GM12873 (cell line): Measurements from ENCODE around the gene PALLD.

Source experiments
- CTCF ChIP-seq: IDR thresholded peaks from 2 replicates; pipeline ENCODE4 v1.5.1; 2012; ENCODE audit warnings: low read depth, mild to moderate bottlenecking, moderate library complexity, low read length, control low read depth; ENCODE audit not compliant: insufficient read depth; ENCODE audit errors: missing control alignments

Gene PALLD

GRCh38 chr4:168777277-168777965 is 280.6 kb downstream of the PALLD start:
- no peak for TF ChIP-seq CTCF

- no peak for TF ChIP-seq CTCF
Observed at GRCh38 chr4:168781341-168781740, 284.5 kb downstream of the PALLD start.

DNA sequence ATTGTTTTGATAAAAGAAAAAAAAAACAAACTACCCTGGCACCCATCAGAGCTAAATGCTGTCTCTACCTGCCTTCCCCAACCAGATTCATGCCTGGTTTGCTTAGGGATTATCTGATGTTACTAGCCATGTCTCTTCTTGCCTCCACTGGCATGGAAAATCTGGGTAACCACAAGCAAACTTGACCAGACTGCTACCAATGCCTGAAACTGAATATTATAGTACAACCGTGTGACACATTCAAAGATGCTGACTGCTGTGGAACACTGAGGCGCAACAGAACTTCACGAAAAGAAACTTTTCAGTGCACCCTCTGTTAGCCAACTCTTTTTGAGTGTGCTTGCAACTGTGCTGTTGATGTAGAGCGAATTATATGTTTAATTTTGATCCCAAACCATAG is 285.1 kb downstream of the PALLD start:
- TF ChIP-seq CTCF: no peak

DNA sequence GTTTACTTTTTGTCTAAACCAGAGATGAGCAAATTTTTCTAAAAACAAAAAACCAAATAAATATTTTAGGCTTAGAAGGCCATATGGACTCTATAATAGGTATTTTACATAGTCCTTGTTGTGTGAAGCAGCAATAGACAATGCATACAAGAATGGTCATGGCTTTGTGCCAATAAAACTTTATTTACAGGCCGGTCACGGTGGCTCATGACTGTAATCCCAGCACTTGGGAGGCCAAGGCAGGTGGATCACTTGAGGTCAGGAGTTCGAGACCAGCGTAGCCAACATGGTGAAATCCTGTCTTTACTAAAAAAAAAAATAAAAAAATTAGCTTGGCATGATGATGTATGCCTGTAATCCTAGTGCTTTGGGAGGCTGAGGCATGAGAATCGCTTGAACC is 285.6 kb downstream of the PALLD start:
- TF ChIP-seq CTCF: no peak

GRCh38 chr4:168784786-168785461 is 288.1 kb downstream of the PALLD start:
- no peak for TF ChIP-seq CTCF

DNA sequence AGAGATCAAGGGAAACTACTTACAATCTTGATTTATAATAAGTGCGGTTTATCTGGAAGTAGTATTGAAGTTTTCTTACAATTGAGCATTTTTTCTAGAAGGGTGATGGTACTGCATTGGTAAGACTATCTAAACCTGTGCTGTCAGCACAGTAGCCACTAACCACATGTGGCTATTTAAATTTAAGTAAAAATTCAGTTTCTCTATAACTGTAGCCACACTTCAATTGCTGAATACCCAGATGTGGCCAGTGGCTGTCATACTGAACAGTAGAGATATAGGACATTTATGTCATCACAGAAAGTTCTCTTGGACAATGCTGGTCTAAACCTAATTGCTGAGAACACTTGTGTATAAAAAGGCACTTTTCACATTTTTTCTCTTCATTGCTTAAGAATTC is 290.5 kb downstream of the PALLD start:
- TF ChIP-seq CTCF: no peak

- TF ChIP-seq CTCF: no peak
Observed at GRCh38 chr4:168787801-168788595, 291.1 kb downstream of the PALLD start.
